Measurements from ENCODE around the gene NAPA.
"Not testable (repeated sequence)": the region's sequence is repeated elsewhere in the genome, so short reads cannot be mapped to it uniquely, and the experiment has no call there.

NAPA gene

GRCh38 chr19:47490031-47490430 is 24.8 kb downstream of the NAPA start:
- H3K4me1 ChIP-seq (ENCODE audit: insufficient read depth, insufficient read length), result peaks cover 9% of the 10 kb centered on the region
- TF ChIP-seq YY1 (IDR thresholded peaks at IDR 0.05; ENCODE audit: insufficient read depth, insufficient read length) (no peak), ZNF274 (IDR thresholded peaks at IDR 0.05; ENCODE audit: low read depth, low read length) (no peak), SUZ12 (IDR thresholded peaks at IDR 0.05; ENCODE audit: extremely low read depth, insufficient read depth, insufficient read length) (no peak)
- H3K27me3 ChIP-seq (ENCODE audit: insufficient read depth, insufficient read length), result no peaks in the 10 kb centered on the region
- H3K9me3 ChIP-seq (ENCODE audit: insufficient read depth, low read length), result no peaks in the 10 kb centered on the region
- peaks cover 71% of the 10 kb centered on the region for H3K36me3 ChIP-seq (ENCODE audit: insufficient read depth, insufficient read length, low read length)
- no peak overlapping the region for H3K4me3 ChIP-seq (ENCODE audit: insufficient read length, low read depth)
- DNase-seq (ENCODE audit: low read depth, low spot score), result no peak
- no peak overlapping the region for H3K9ac ChIP-seq (ENCODE audit: insufficient read length, low read depth)

GRCh38 chr19:47489072-47489914 is 25.6 kb downstream of the NAPA start:
- DNase-seq (ENCODE audit: low read depth, low spot score), result no peak
- Histone ChIP-seq H3K36me3 (ENCODE audit: insufficient read depth, insufficient read length, low read length) (peaks cover 72% of the 10 kb centered on the region), H3K27me3 (ENCODE audit: insufficient read depth, insufficient read length) (no peaks in the 10 kb centered on the region), H3K4me1 (ENCODE audit: insufficient read depth, insufficient read length) (peaks cover 9% of the 10 kb centered on the region), H3K9ac (ENCODE audit: insufficient read length, low read depth) (no peak overlapping the region), H3K4me3 (ENCODE audit: insufficient read length, low read depth) (no peak overlapping the region), H3K9me3 (ENCODE audit: insufficient read depth, low read length) (no peaks in the 10 kb centered on the region)
- no peak for TF ChIP-seq ZNF274 (IDR thresholded peaks at IDR 0.05; ENCODE audit: low read depth, low read length)
- no peak for TF ChIP-seq SUZ12 (IDR thresholded peaks at IDR 0.05; ENCODE audit: extremely low read depth, insufficient read depth, insufficient read length)
- TF ChIP-seq YY1 (IDR thresholded peaks at IDR 0.05; ENCODE audit: insufficient read depth, insufficient read length), result no peak

GRCh38 chr19:47487551-47488515 is 27.0 kb downstream of the NAPA start:
- TF ChIP-seq ZNF274 (IDR thresholded peaks at IDR 0.05; ENCODE audit: low read depth, low read length) (no peak), YY1 (IDR thresholded peaks at IDR 0.05; ENCODE audit: insufficient read depth, insufficient read length) (no peak), SUZ12 (IDR thresholded peaks at IDR 0.05; ENCODE audit: extremely low read depth, insufficient read depth, insufficient read length) (no peak)
- no peak overlapping the region for H3K4me3 ChIP-seq (ENCODE audit: insufficient read length, low read depth)
- H3K4me1 ChIP-seq (ENCODE audit: insufficient read depth, insufficient read length), result peaks cover 4% of the 10 kb centered on the region
- peaks cover 60% of the 10 kb centered on the region for H3K36me3 ChIP-seq (ENCODE audit: insufficient read depth, insufficient read length, low read length)
- no peak for DNase-seq (ENCODE audit: low read depth, low spot score)
- H3K9ac ChIP-seq (ENCODE audit: insufficient read length, low read depth), result no peak overlapping the region
- H3K9me3 ChIP-seq (ENCODE audit: insufficient read depth, low read length), result no peaks in the 10 kb centered on the region
- no peaks in the 10 kb centered on the region for H3K27me3 ChIP-seq (ENCODE audit: insufficient read depth, insufficient read length)

- TF ChIP-seq SUZ12 (IDR thresholded peaks at IDR 0.05; ENCODE audit: extremely low read depth, insufficient read depth, insufficient read length) (no peak), YY1 (IDR thresholded peaks at IDR 0.05; ENCODE audit: insufficient read depth, insufficient read length) (no peak), ZNF274 (IDR thresholded peaks at IDR 0.05; ENCODE audit: low read depth, low read length) (no peak)
- DNase-seq (ENCODE audit: low read depth, low spot score), result no peak
- no peak overlapping the region for H3K4me3 ChIP-seq (ENCODE audit: insufficient read length, low read depth)
- H3K4me1 ChIP-seq (ENCODE audit: insufficient read depth, insufficient read length), result peaks cover 4% of the 10 kb centered on the region
- peaks cover 51% of the 10 kb centered on the region for H3K36me3 ChIP-seq (ENCODE audit: insufficient read depth, insufficient read length, low read length)
- no peaks in the 10 kb centered on the region for H3K9me3 ChIP-seq (ENCODE audit: insufficient read depth, low read length)
- H3K9ac ChIP-seq (ENCODE audit: insufficient read length, low read depth), result no peak overlapping the region
- no peaks in the 10 kb centered on the region for H3K27me3 ChIP-seq (ENCODE audit: insufficient read depth, insufficient read length)
Observed at GRCh38 chr19:47486900-47487299, 28.0 kb downstream of the NAPA start.

- not testable (repeated sequence) for DNase-seq (ENCODE audit: low read depth, low spot score); H3K4me1 ChIP-seq (ENCODE audit: insufficient read depth, insufficient read length); H3K27me3 ChIP-seq (ENCODE audit: insufficient read depth, insufficient read length)
Observed at GRCh38 chr19:47486220-47486619, 28.6 kb downstream of the NAPA start.

GRCh38 chr19:47485210-47485609 is 29.7 kb downstream of the NAPA start:
- Histone ChIP-seq H3K36me3 (ENCODE audit: insufficient read depth, insufficient read length, low read length) (peaks cover 35% of the 10 kb centered on the region), H3K4me1 (ENCODE audit: insufficient read depth, insufficient read length) (peaks cover 2% of the 10 kb centered on the region), H3K4me3 (ENCODE audit: insufficient read length, low read depth) (no peak overlapping the region), H3K9me3 (ENCODE audit: insufficient read depth, low read length) (no peaks in the 10 kb centered on the region), H3K9ac (ENCODE audit: insufficient read length, low read depth) (no peak overlapping the region), H3K27me3 (ENCODE audit: insufficient read depth, insufficient read length) (no peaks in the 10 kb centered on the region)
- no peak for DNase-seq (ENCODE audit: low read depth, low spot score)
- TF ChIP-seq YY1 (IDR thresholded peaks at IDR 0.05; ENCODE audit: insufficient read depth, insufficient read length) (no peak), ZNF274 (IDR thresholded peaks at IDR 0.05; ENCODE audit: low read depth, low read length) (no peak), SUZ12 (IDR thresholded peaks at IDR 0.05; ENCODE audit: extremely low read depth, insufficient read depth, insufficient read length) (no peak)

More at GRCh38 chr19:47486220-47486619, 28.6 kb downstream of the NAPA start:
- not testable (repeated sequence) for H3K9ac ChIP-seq (ENCODE audit: insufficient read length, low read depth); H3K4me3 ChIP-seq (ENCODE audit: insufficient read length, low read depth); H3K9me3 ChIP-seq (ENCODE audit: insufficient read depth, low read length)
- peaks cover 44% of the 10 kb centered on the region for H3K36me3 ChIP-seq (ENCODE audit: insufficient read depth, insufficient read length, low read length)

Measured in NT2/D1 (cell line).